DOHH2 (cell line): ENCODE data around the gene IQGAP1.

Experiments used
- H3F3A ChIP-seq: fragments of 200-600 bp; sonication (generic), shearing (Covaris generic); 2 replicates; pipeline ENCODE4 v1.6.0; 2016; ENCODE audit warnings: antibody characterized with exemption, mild to moderate bottlenecking; ENCODE audit not compliant: control insufficient read depth, insufficient read depth
- H3K27ac ChIP-seq: fragments of 200-600 bp; sonication (generic); 2 replicates; pipeline ENCODE4 v1.5.1; 2014; ENCODE audit warnings: low read depth, mild to moderate bottlenecking, low read length, moderate library complexity
- H3K27me3 ChIP-seq: fragments of 200-600 bp; sonication (generic); 2 replicates; pipeline ENCODE4 v1.6.1; 2014; ENCODE audit warnings: mild to moderate bottlenecking, low read length, mixed read lengths; ENCODE audit not compliant: control insufficient read depth
- H3K36me3 ChIP-seq: fragments of 200-600 bp; sonication (generic); 2 replicates; pipeline ENCODE4 v1.6.1; 2014; ENCODE audit warnings: mild to moderate bottlenecking, low read length, moderate library complexity, mixed read lengths; ENCODE audit not compliant: control insufficient read depth
- H3K4me1 ChIP-seq: fragments of 200-600 bp; sonication (generic); 2 replicates; pipeline ENCODE4 v1.6.1; 2014; ENCODE audit warnings: mild to moderate bottlenecking, low read length, mixed read lengths; ENCODE audit not compliant: control insufficient read depth
- H3K4me2 ChIP-seq: fragments of 200-600 bp; sonication (generic); 2 replicates; pipeline ENCODE4 v1.6.0; 2014; ENCODE audit warnings: mild to moderate bottlenecking, low read length, moderate library complexity
- H3K4me3 ChIP-seq: fragments of 200-600 bp; sonication (generic); 2 replicates; pipeline ENCODE4 v1.5.1; 2014; ENCODE audit warnings: mild to moderate bottlenecking, low read length, mixed read lengths
- H3K79me2 ChIP-seq: fragments of 200-600 bp; sonication (generic); 2 replicates; pipeline ENCODE4 v1.6.1; 2014; ENCODE audit warnings: mild to moderate bottlenecking, low read length, mixed read lengths; ENCODE audit not compliant: control insufficient read depth
- H3K9me2 ChIP-seq: fragments of 200-600 bp; sonication (generic); replicated peaks from 2 replicates; pipeline ENCODE4 v1.6.1; 2014; ENCODE audit warnings: mild to moderate bottlenecking, low read length, mixed read lengths; ENCODE audit not compliant: control insufficient read depth
- H3K9me3 ChIP-seq: fragments of 200-600 bp; sonication (generic); 2 replicates; pipeline ENCODE4 v1.6.1; 2014; ENCODE audit warnings: antibody characterized with exemption, low read length, mixed read lengths; ENCODE audit not compliant: control insufficient read depth, insufficient read depth
- H4K20me1 ChIP-seq: fragments of 200-600 bp; sonication (generic); 2 replicates; pipeline ENCODE4 v1.6.0; 2014; ENCODE audit warnings: low read depth, mild to moderate bottlenecking, antibody characterized with exemption, low read length, moderate library complexity; ENCODE audit not compliant: control insufficient read depth, insufficient read depth
- EZH2phosphoT487 ChIP-seq: fragments of 200-600 bp; sonication (generic); IDR thresholded peaks from 2 replicates; pipeline ENCODE4 v1.6.1; 2017; ENCODE audit warnings: borderline replicate concordance, mild to moderate bottlenecking, antibody characterized with exemption, low read length, moderate library complexity, mixed read lengths
- TF ChIP-seq, protein P1 (sequence below): fragments of 200-600 bp; sonication (generic); IDR thresholded peaks from one replicate; pipeline ENCODE4 v1.5.1; 2014; ENCODE audit warnings: antibody characterized with exemption, mild to moderate bottlenecking, low read depth, low read length; ENCODE audit not compliant: poor library complexity, severe bottlenecking

The IQGAP1 gene

DNA sequence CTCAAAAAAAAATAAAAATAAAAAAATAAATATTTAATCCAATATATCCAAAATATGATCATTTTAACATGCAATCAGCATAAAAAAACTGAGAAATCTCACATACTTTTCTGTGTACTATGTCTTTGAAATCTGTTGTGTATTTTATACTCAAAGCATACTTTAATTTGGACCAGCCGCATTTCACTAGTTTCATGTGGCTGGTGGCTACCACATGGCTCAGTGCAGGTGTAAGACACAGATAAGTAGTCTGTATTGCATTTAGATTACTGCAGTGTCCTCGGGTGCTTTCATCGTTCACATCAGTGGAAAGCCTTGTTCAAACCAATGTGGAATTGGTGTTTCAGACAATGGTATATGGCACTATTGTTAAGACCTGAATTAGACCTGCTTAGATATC, 152.7 kb downstream of the IQGAP1 start:
- H3K79me2 ChIP-seq = peaks cover 35% of the 10 kb centered on the region
- no peaks in the 10 kb centered on the region for H3K9me2 ChIP-seq
- no peak overlapping the region for H3K4me3 ChIP-seq
- H3K36me3 ChIP-seq = peaks cover 11% of the 10 kb centered on the region
- no peak overlapping the region for H3K27ac ChIP-seq
- H3K27me3 ChIP-seq = no peaks in the 10 kb centered on the region
- peaks cover 3% of the 10 kb centered on the region for H3K4me1 ChIP-seq
- H4K20me1 ChIP-seq = peaks cover 6% of the 10 kb centered on the region
- H3F3A ChIP-seq = 0 out of 2 replicates have a peak, but pooled peaks cover 6% of the 10 kb centered on the region
- H3K9me3 ChIP-seq = no peaks in the 10 kb centered on the region
- TF ChIP-seq EZH2phosphoT487 = no peak
- TF ChIP-seq, protein P1, sequence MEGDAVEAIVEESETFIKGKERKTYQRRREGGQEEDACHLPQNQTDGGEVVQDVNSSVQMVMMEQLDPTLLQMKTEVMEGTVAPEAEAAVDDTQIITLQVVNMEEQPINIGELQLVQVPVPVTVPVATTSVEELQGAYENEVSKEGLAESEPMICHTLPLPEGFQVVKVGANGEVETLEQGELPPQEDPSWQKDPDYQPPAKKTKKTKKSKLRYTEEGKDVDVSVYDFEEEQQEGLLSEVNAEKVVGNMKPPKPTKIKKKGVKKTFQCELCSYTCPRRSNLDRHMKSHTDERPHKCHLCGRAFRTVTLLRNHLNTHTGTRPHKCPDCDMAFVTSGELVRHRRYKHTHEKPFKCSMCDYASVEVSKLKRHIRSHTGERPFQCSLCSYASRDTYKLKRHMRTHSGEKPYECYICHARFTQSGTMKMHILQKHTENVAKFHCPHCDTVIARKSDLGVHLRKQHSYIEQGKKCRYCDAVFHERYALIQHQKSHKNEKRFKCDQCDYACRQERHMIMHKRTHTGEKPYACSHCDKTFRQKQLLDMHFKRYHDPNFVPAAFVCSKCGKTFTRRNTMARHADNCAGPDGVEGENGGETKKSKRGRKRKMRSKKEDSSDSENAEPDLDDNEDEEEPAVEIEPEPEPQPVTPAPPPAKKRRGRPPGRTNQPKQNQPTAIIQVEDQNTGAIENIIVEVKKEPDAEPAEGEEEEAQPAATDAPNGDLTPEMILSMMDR = no peak
- H3K4me2 ChIP-seq = no peak overlapping the region

DNA sequence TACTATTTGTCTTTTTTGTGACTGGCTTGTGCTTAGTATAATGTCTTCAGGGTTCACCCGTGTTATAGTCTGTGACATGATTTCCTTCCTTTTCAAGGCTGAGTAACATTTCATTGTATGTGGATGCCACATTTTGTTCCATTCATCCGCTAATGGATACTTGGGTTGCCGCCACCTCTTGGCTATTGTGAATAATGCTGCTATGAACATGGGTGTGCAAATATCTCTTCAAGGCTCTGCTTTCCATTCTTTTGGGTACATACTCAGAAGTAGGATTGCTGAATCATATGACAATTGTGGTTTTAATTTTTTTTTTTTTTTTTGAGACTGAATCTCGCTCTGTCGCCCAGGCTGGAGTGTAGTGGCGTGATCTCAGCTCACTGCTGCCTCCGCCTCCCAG, 157.1 kb downstream of the IQGAP1 start:
- Histone ChIP-seq H3K79me2 (no peaks in the 10 kb centered on the region), H3F3A (peaks cover 11% of the 10 kb centered on the region), H3K9me3 (no peaks in the 10 kb centered on the region), H3K4me2 (no peak overlapping the region), H3K9me2 (no peaks in the 10 kb centered on the region), H4K20me1 (peaks cover 2% of the 10 kb centered on the region; the same call in 1 of the 2 replicates), H3K27ac (no peak overlapping the region), H3K4me1 (peaks cover 3% of the 10 kb centered on the region), H3K4me3 (no peak overlapping the region), H3K36me3 (peaks cover 7% of the 10 kb centered on the region), H3K27me3 (no peaks in the 10 kb centered on the region)
- TF ChIP-seq EZH2phosphoT487 = no peak
- TF ChIP-seq, protein P1 = peak; percentile 27

- no peak overlapping the region for H3K4me2 ChIP-seq
- TF ChIP-seq EZH2phosphoT487 = no peak
- TF ChIP-seq, protein P1 = no peak
- peaks cover 2% of the 10 kb centered on the region; the same call in 1 of the 2 replicates for H4K20me1 ChIP-seq
- H3K27ac ChIP-seq = no peak overlapping the region
- H3K4me3 ChIP-seq = no peak overlapping the region
- H3K79me2 ChIP-seq = peaks cover 3% of the 10 kb centered on the region; the same call in 1 of the 2 replicates
- no peaks in the 10 kb centered on the region for H3K9me2 ChIP-seq
- no peaks in the 10 kb centered on the region for H3K9me3 ChIP-seq
- H3K36me3 ChIP-seq = peaks cover 3% of the 10 kb centered on the region
- peaks cover 16% of the 10 kb centered on the region for H3F3A ChIP-seq
- H3K4me1 ChIP-seq = peaks cover 17% of the 10 kb centered on the region
- no peaks in the 10 kb centered on the region for H3K27me3 ChIP-seq
These were observed 159.5 kb downstream of the IQGAP1 start for GRCh38 chr15:90547540-90547939.
